Prostate gland (tissue), 2 donors: ENCODE results near the gene SYNPR.

ENCODE experiments used
- POLR2A ChIP-seq: fragments of 450-650 bp; IDR thresholded peaks from one replicate; pipeline ENCODE4 v1.6.1; 2016; ENCODE audit warnings: antibody characterized with exemption, mild to moderate bottlenecking
- POLR2AphosphoS5 ChIP-seq: sonication (generic); formaldehyde crosslinking; IDR thresholded peaks from one replicate; pipeline ENCODE4 v1.6.1; 2017; ENCODE audit warnings: antibody characterized with exemption
- TF ChIP-seq, protein P1 (sequence below), 4 experiments: fragments of 200-600 bp in 2 of 4; fragments of 450-650 bp in 2 of 4; sonication (generic) in 2 of 4; IDR thresholded peaks; 1 replicate in 3 of 4; 2 replicates in 1 of 4; pipeline ENCODE4 v1.5.1; 2016 to 2019; ENCODE audit warnings: antibody characterized with exemption in 4 of 4, mild to moderate bottlenecking in 2 of 4, moderate library complexity in 2 of 4

DNA sequence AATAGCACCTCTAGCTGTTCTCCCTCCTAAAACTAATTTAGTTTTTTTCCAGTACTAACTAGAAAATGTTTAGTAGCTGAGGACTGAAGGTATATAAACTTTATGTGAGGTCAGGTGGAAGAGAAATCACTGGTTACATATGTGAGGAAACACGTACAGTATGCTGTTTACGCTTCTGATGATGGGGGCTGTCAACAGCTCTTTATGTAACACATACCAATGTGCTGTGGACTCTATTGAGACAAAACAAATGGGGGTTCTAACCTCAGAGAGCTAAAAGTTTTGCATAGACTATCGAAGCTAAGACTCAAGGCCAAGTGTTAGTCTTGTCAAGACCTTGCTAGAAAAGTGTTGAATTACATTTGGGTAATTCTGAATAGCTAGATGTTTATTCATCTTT is 107.5 kb downstream of the SYNPR start:
- TF ChIP-seq, protein P1, sequence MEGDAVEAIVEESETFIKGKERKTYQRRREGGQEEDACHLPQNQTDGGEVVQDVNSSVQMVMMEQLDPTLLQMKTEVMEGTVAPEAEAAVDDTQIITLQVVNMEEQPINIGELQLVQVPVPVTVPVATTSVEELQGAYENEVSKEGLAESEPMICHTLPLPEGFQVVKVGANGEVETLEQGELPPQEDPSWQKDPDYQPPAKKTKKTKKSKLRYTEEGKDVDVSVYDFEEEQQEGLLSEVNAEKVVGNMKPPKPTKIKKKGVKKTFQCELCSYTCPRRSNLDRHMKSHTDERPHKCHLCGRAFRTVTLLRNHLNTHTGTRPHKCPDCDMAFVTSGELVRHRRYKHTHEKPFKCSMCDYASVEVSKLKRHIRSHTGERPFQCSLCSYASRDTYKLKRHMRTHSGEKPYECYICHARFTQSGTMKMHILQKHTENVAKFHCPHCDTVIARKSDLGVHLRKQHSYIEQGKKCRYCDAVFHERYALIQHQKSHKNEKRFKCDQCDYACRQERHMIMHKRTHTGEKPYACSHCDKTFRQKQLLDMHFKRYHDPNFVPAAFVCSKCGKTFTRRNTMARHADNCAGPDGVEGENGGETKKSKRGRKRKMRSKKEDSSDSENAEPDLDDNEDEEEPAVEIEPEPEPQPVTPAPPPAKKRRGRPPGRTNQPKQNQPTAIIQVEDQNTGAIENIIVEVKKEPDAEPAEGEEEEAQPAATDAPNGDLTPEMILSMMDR (IDR thresholded peaks at IDR 0.05) = no peak
- no peak for TF ChIP-seq POLR2AphosphoS5
- TF ChIP-seq POLR2A = no peak
